Measurements from ENCODE around the gene IRF5.

IRF5 gene

DNA sequence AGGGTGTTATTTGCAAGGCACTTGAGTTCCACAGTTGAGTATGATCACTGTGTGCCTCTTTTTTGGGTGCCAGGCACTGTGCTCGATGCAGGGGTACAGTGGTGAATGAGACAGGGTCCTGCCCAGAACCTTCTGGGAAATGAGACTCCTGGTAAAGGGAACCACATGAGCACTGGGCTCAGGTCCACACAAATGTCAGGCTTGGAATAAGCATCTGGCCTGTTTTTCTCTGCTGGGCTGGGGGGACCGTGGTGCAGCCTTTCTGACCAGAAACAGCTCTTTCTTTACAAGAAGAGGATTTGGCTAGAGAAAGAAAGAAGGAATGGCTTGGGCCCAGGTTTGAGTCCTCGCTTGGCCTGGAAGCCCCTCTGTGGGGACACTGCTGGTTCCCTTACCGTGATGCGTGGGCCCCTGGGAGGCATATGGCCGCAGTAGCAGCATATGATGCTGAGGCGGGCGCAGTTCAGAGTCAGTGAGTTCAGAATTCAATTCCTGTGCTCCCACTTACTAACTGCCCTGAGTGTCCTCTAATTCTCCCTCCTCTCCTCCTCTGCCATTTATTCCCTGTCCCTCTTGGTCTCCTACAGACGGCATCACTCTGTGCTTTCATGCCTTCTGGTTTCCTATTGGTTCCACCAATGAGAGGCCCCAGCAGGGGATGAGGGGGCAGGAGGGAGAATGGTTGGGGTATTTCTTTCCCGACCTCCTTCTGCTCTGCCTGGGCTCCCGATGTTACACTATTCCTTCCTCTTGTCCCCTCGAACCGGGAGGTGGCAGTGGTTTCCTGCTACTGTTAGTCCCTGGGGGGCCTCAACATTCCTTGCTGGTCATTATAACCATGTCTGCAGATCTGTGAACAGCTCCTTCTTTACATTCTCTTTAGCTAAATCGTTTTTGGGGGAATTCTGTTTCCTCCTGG is 17.6 kb upstream of the IRF5 start:
- DNase-seq, result no peak

DNA sequence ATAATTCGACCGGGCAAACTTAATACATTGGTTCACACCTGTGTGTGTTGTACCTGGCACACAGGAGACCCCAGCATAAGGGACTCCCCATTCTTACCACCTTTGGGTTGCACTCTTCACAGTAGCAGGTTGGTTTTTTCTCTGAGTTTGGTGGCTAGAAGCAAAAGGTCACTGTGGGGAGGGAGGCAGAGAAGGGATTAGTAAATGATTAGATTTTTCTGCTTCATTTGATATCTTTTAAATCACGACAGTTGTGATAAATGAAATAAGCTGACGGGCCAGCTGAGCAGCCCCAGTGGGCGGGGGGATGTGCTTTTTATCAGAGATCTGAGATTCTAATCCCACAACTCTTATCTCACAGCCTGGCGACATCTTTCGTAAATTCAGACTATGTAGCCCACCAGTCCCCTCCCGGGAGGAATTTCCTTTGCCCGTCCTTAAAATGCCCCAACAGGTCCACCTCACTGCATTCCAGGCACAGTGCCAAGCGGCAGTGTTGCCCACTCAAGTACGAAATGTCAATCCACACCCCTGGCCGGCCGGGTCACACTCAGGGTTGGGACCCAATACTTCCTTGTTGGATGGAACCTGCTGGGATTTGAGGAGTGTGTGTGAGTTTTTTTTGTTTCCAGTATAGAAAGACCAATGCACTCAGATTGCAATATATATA is 16.7 kb upstream of the IRF5 start:
- DNase-seq, result no peak

DNA sequence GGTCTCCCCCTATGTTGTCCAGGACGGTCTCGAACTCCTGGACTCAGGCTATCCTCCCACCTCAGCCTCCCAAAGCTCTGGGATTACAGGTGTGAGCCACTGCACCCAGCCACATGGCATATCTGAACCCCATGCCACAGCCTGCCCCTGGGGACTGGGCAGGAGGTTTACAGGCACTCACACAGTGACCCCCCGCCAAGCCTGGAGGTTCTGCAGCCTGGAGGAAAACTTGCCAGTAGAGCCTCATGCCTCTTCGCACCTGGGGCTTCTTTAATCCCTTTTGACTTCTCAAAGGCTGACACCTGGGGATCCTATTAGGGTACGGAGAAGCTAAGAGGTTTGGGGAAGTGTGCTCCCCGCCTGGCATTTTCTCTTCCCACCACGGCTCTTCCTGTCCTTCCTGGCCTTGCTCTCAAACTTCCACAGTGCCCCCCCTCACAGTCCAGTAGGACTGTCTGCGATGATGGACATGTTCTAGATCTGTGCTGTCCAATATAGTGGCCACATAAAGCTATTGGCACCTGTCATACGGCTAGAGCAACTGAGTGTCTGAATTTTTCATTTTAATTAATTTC is 15.8 kb upstream of the IRF5 start:
- DNase-seq, result no peak

DNA sequence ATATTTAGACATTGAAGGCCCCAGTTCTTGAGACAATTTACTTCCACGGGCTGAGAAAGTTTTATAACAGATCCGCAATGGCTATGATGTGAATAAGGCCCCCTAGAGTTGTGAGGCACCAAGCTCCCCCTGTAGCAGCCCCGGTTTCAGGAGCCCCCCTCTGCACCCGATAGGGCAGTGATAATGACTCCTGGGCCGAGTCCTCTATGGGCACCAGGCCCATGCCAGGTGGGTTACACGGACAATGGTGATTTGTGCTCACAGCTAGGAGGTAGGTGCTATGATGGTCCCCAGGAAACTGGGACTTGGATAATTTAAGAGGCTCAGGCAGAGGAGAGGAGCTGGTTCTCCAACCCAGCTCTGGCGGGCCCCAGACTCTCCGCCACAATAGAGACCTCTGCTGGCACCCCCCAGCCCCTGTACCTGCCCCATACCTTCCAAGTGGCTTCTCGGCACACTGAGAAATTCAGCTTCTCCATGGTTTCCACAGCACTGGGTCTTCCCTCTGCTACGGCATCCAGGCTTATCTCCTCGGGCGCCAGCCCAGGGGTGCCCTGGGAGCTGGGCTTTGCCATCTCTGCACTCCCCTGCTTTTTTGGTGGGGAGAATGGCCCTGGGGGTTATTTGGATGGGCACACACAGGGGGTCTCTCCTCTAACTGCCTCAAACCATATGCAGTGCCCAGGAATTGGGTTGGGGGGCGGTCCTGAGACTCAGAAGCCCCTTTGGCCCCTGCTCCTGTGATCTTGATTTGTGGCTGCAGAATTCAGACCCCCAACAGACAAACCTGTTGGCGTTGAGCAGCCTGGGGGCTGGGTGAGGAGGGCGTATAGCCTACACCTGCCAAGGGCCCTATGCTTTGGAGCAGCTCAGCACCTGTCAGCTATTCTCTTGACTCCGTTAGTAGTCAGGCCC is 15.0 kb upstream of the IRF5 start:
- DNase-seq, result no peak

DNA sequence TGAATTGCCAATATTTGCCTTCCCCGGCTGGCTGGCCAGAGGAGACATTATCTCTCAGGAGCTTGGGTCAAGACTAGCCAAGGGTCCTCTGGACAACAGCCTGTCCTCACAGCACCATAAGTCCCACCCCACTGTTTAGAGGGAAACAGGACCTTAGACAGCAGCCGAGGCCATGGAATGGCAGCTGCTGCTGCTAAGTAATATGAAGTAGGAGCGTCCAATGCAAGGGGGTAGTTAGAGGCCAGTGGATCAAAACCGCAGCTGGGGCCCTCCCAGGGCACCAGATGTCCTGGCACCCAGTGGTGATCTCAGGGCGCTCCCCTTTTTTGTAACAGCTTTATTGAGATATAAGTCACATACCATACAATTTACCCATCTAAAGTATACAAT is 14.3 kb upstream of the IRF5 start:
- no peak for DNase-seq

DNA sequence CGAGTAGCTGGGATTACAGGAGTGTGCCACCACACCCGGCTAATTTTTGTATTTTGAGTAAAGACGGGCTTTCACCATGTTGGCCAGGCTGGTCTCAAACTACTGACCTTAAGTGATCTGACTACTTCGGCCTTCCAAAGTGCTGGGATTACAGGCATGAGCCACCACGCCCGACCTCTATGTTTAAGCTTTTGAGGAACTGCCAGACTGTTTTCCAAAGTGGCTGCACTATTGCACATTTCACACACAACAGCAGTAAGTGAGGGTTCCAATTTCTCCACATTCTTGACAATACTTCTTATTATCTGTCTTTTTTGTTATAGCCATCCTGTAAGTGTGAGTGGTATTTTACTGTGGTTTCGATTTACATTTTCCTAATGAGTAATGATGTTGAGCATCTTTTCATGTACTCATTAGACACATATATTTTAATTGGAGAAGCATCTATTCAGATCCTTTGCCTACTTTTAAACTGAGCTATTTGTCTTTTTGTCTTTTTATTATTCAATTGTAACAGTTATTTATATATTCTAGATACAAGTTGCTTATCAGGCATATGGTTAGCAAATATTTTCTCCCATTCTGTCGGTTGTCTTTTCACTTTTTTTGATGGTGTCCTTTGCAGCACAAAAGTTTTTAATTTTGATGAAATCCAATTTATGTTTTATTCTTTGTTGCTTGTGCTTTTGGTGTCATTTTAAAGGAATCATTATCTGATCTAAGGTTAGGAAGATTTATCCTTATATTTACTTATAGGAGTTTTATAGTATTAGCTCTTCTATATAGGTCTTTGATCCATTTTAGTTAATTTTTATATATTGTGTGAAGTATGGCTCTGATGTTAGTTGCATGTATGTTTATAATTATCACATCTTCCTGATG is 12.8 kb upstream of the IRF5 start:
- no peak for DNase-seq

GRCh38 chr7:128928159-128928813 is 9.4 kb upstream of the IRF5 start:
- DNase-seq, result no peak

- no peak for DNase-seq
Observed at GRCh38 chr7:128928882-128929788, 8.6 kb upstream of the IRF5 start.

GRCh38 chr7:128931190-128931798 is 6.4 kb upstream of the IRF5 start:
- no peak for DNase-seq

DNA sequence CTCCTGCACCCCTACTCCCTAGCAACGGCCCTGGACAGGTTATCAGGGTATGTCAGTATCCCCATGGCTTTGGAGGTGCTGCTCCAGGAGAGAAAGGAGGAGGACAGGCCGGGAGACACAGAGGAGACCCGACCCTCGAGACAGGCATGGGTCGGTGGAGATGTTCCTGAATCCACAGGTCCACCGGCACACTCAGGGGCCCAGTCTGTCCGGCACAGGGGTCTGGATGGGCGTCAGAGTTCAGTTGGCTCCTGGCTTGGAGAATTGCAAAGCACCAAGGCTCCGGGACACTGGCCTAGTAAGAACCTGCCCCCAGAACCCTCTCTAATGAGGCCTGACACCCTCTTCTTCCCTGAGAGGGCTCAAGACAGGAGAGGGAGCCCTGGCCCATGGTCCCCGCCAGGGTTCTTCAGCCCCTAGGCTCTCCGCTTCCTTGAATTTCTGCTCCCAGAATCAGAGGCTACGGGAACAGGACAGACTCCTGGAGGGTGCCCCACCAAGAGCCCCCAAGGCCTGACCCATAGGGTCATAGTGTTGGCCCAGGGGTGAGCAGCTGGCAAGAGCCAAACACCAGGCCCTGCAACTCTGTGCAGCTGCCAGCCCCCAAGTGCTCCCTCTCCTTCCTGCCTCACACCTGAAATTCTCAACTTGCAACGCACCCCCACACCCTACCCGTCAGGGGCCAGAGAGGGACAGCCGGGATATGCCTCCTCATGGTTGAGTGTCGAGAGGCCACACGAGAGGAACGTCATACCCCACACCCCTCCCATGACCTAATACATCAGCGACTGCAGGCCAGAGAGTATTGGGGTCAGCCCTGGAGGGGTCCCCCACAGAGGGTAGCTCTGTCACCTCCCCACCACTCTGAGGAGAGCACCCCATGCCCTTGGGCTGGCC is 5.5 kb upstream of the IRF5 start:
- no peak for DNase-seq

DNA sequence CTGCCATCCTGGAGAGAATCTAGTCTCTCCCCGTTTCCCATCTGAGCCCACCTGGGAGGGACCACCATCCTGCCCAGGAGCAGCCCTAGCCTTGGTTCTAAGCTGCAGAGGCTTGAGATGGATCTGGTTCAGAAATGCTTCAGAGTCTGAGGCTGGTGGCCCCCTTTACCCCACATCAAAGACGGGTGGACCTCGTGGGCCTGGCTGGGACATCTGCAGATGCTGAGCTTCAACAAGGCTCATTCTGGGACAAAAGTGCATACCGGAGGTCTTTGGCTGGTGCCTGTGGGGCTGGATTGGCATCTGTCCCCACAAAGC is 4.9 kb upstream of the IRF5 start:
- DNase-seq, result no peak

DNA sequence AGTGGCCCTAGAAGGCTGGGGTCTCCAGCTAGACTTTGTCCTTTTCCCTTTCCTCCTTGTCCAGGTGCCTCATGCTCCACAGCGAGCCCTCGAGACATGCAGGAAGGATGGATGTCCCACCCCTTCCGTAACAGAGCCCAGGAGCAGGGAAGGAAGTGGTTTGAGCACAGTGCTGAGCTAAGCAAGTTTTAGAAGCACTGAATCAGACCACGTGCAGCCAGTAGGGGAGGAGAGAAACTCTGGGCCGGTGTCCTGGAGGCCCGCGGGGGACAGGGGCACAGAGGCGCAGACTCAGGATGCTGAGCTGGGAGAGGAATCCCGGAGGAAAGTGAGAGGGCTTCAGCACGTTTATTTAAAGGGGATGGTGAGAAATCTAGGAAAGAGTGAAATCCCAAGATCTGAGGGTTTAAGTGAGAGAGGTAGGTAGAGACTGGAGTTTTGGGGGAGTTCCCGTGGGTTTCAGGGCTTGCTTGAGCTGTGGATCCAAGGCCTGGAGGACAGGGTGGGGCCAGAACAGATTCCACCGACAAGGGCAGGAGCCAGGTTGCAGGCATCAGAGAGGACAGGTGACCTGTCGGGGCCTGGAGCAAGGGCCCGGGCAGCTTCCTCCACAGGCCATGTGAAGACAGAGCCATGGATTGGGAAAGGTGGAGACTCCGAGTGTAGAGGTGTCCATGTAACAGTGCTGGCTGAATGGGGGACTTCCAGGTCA is 4.4 kb upstream of the IRF5 start:
- no peak for DNase-seq

- no peak for DNase-seq
Observed at GRCh38 chr7:128934361-128935341, 3.1 kb upstream of the IRF5 start.

- DNase-seq, result no peak
Observed at GRCh38 chr7:128935342-128935730, 2.4 kb upstream of the IRF5 start.

DNA sequence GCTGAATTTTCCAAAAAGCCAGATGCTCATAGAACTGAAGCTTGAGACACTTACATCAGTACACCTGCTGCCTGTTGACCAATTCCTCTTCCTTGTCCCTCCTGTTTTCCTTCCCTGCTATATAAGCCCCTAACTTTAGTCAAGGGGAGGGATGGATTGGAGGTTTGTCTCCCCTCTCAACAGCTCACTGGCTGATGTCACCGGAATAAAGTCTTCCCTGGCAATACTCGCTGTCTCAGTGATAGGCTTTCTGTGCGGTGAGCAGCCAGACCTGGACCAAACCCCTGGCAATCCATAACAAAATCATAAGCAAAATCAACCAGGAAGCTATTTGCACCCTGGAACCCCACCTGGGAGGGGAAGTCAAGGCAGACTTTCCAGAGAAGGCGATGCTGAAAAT is 929 bp upstream of the IRF5 start:
- DNase-seq, result no peak

GRCh38 chr7:128937271-128937646 is 468 bp upstream of the IRF5 start:
- DNase-seq, result no peak
